HG03135 (cell line): ENCODE results near the gene RHBDD1.
A peak's percentile ranks its signal among the peaks of the same experiment; 100 is the strongest.
"Not testable (repeated sequence)": the region's sequence is repeated elsewhere in the genome, so short reads cannot be mapped to it uniquely, and the experiment has no call there.

Experiments
- ATAC-seq: cut with Tn5 transposase; IDR thresholded peaks from one replicate; pipeline ENCODE4 v1.9.1; 2021; ENCODE audit warnings: mild to moderate bottlenecking, moderate library complexity; ENCODE audit not compliant: unreplicated experiment

The RHBDD1 gene

DNA sequence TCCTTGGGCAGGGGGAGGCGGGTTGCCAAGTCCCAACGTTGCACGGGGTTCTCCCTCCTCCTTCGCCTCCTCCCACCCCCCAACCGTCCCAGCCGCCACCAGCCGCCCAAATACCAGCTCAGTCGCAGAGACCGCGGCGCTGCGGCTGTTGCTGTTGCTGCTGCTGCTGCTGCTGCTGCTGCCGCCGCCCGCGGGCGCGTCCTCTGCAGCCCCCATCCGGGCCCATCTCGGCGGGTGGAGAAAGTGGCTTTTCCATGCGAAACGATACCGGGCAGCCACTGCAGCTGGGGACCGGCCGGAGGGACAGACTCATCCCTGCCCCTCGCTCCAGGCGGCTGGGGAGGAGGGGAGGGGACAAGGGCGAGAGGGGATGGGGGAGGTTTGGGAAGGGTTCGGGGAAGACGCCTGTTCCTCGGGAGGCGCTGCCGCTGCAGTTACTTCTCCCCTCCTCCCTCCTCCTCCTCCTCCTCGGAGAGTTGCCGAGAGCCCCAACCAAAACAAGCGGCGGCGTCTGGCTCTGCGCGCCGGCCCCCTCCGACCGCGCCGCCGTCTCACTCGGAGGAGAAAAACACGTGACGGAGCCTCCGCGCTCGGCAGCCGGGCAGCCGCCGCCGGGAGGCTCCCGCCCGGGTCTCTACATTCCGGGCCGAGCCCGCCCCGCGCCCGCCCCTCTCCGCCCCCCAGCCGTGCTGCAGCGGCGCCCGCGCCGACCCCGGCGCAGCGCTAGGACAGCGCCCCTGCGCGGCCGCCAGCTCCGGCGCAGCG is 36.5 kb upstream of the RHBDD1 start, which contains the start of gene IRS1:
IRS1 (minus strand) TSS at position 610 of the 765 bp plus-strand sequence. CDS start 1,082 bp downstream, outside the sequence.
- peak; percentile 36 for ATAC-seq

DNA sequence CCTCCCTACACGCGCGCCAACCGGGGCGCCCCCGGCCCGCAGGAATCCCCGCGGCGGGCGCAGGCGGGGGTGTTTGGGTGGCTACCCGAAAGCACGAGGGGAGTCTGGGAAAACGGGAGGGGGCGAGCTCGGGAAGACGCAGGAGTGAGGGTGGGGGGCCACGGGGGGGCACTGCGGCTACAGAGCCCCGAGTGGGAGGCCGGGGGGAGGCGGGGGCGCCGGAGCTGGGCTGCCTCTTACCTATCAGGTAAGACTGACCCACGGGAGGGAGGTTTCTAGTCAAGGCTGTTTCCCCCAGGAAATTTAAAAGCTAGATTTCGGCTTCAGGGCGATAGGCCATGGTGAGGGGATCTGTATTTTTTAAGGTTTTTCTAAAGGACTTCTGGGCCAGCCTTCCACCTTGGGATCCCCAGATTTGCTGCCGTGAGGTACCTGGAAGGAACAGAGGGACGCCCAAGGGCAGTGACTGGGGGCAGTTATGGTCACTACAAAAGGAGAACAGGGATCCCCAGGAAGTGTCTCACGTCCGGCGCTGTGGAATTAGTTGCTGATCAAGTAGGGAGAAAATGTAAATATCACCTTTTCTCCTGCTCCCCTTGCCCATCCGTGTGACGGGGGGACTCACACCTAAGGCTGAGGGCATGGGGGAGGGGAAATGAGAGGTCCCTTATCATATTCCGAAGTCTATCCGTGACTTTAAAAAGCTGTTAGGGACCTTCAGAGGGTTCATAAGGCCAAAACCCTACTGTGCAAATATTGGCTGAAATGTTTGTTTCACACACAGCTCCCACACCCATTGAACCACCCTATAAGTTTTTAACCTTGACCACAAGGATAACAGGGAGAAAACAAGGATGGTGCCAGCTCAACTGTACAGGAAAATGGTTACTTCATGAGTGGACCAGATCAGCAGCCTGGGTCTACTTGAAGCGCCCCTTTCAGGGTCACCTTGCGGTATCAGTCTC is 35.6 kb upstream of the RHBDD1 start:
- no peak for ATAC-seq

DNA sequence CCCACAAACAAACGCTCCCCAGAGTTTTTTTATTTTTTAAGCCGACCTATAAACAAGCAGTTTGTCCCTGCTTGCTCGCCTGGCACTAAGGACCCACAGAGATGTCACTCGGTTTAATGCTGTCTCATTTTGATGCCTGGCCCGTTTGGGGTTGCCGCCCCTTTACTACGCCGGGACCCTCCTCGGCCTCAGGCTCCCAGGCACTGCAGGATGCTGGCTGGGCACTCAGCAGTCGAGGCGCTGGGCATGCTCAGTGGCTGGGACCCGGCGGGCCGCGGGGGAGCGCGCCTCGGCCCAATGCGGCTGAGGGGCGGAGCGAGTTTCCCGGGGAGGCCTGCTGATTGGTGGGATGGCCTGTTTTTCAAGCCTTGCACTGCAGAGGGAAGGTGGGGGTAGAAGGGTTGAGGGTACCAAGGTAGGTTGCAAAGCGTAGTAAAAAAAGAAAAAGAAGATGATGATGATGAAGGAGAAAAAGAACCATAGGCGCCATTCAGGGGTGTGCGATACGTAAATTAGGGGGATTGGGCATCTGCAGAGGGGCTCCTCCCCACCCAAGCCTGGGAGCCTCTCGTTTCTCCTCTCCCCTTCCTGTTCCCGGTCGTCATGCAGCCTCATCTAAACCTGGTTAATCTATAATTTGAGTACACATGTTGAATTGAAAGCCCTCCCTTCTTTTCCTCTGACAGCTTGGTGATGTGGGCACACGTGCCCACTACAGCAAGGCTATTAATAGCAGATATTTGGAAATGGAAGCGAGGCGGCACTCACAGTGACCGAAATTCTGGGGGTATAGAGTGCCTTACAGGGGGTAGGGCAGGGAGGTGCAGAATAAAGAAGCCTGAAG is 34.7 kb upstream of the RHBDD1 start:
- ATAC-seq: peak; percentile 79

DNA sequence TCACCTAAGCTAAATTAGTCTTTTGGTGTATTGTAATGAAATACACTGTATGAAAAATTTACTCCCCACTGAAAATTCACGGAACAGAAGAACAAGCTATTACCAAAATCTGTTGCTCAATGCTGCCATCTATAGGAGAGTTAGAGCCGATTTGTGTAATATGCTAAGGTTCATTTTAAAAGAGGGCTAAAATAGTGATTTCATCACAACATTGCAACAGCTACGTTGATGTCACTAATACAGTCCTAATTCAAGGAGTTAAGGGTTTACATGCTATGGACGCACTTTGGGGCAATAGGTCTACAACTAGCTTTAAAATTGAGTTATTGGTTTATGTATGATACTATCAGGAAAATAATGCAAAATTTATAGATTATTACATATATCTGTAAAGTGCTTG is 33.3 kb upstream of the RHBDD1 start:
- no peak for ATAC-seq

DNA sequence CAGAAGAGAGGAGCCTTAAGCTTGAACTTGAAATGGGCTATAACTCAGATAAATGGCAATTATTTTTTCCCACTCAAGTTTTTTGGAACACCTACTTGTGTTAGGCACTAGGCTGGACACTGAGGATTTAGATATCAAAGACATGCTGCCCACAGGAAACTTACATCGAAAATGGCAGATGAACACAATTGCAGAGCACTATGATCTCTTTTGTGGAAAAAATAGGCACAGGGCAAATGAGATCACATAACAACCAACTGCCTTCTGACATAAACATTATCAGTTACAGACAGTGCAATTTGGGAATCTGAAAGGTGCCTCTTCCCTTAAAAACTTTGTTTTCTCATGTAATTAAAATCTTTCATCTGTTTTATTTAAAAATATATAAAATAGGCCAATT is 32.4 kb upstream of the RHBDD1 start:
- no peak for ATAC-seq

DNA sequence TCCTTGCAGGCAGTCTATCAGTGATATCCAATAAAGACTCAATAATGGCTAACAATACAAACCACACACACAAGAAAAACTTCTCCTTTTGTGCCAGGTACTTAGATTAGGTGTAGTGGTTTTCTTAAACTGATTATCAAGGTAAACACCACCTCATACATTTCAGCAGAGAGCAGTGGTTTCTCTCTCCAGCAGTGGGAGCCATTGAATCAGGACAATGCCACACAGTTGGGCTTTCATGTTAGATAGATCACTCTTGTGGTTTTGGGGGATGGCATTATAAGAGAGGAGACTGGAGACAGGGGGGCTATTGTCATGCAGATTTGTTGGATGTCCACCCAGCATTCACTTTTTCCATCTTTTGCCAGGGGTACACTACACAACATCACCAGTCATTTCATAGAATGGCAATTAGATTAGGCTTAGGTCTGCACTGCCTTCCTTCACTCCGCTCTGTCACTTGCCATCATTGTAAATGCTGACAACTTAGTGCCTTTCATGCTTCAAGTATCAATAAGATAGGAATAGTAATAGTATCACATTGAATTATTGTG is 22.6 kb upstream of the RHBDD1 start:
- ATAC-seq: no peak

DNA sequence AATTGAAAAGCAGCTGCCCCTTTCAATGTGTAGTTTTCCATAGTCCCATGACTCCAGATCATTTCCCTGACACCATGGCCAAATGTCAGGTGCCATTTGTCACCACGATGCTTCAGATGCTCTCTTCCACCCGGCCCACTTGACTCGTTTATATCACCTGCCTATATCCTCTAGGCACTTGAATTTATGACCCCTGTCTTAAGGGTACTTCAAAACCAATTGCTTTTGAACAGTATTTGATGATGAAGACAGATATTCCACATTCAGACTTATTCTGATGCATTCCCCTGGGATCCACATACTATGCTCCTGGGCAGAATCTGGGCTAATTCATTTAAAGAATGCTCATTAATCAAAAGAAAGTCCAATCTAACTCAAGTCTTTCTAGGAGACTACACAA is 16.9 kb upstream of the RHBDD1 start:
- ATAC-seq: no peak

DNA sequence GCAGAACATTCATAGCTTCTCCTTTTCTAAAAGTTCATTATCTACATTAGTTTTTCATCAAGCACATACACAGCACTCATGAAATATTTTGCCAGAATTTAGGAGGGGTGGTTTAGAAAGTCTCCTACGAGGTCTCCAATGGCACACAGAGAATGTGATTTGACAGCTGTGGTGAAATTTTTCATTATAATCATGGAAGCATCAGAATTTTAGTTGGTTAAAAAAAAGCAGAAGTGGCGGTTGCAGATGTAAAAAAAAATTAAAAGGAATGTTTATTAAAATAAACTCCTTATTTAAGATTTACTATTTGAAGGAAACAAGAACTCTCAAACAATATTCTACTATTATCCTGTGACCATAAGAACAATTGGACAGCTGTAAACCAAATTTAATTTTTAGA is 10.8 kb upstream of the RHBDD1 start:
- no peak for ATAC-seq

DNA sequence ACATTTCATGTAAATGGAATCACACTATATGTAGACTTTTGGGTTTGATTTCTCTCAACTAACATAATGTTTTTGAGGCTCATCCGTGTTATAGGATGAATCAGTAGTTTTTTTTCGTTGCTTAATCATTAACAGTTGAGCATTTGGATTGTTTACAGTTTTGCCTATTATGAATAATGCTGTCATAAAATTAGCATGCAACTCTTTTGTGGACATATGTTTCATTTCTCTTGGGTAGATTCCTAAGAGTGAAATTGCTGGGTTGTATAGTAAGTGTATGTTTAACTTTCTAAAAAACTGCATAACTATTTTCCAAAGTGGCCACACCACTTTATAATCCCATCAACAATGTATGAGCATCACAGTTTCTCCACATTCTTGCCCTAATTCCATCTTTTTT is 7.7 kb upstream of the RHBDD1 start:
- no peak for ATAC-seq

DNA sequence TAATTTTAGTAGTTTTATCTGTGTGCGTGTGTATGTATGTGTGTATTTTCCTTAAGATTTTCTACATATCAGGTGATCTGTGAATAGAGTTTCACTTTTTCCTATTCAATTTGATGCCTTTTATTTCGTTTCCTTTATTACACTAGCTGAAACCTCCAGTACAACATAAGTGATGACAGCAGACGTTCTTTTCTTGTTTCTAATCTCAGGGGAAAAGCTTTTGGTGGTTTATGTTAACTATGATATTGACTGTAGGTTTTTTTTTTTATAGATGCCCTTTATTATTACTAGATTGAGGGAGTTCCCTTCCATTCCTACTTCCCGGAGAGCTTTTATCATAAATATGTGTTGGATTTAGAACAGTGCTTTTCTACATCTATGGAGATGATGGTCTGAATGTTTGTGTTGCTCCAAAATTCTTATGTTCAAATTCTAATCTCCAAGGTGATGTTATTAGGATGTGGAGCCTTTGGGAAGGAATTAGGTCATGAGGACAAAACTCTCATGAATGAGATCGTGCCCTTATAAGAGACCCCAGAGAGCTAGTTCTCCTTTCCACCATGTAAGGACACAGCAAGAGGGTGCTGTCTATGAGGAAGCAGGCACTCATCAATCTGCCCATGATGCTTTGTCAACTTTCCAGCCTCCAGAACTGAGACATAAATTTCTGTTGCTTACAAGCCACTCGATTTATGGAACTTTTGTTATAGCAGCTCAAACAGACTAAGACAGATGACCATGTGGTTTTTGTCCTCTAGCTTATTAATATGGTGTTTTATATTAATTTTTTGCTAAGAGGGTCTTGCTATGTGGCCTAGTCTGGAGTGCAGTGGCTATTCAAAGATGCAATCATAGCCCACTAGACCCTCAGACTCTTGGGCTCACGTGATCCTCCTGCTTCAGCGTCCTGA is 5.9 kb upstream of the RHBDD1 start:
- ATAC-seq: no peak

DNA sequence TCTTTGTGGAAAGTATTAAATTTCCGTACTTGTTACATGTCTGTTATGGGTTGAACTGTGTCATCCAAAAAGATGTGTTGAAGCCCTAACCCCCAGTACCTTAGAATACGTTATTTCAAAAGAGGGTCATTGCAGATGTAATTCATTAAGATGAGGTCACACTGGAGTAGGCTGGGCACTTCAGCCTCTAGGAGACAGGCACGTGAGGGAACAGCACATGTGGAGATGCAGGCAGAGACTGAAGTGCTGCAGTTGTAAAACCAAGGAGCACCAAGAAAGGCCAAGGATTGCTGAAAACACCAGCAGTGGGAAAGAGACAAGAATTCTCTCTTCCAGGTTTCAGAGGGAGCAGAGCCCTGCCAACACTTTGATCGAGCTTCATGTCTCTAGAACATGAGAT is 4.6 kb upstream of the RHBDD1 start:
- ATAC-seq: no peak

DNA sequence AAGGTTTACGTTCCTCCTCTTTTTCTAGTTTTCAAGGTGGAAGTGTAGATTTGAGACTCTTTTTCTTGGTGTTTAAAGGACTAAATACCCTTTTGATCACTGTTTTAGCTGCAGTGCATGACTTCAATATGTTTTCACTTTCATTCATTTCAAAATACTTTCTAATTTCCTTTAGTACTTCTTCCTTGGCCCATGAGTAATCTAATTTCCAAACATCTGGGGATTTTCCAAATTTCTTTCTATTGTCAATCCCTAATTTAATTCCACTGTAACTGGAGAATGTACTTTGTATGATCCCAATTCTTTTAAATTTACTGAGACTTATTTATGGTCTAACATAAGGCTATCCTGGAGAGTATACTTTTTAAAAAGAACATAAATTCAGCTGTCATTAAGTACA is 3.8 kb upstream of the RHBDD1 start:
- no peak for ATAC-seq

DNA sequence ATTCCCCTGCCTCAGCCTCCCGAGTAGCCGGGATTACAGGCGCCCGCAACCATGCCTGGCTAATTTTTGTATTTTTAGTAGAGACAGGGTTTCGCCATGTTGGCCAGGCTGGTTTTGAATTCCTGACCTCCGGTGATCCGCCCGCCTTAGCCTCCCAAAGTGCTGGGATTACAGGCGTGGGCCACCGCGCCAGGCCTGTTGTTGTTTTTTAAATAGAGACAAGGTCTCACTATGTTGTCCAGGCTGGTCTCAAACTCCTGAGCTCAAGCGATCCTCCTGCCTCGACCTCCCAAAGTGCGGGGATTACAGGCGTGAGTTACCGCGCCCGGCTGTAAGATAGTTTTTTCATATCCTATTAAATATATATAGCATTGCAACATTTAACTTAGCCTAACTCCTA is 974 bp upstream of the RHBDD1 start:
- not testable (repeated sequence) for ATAC-seq

DNA sequence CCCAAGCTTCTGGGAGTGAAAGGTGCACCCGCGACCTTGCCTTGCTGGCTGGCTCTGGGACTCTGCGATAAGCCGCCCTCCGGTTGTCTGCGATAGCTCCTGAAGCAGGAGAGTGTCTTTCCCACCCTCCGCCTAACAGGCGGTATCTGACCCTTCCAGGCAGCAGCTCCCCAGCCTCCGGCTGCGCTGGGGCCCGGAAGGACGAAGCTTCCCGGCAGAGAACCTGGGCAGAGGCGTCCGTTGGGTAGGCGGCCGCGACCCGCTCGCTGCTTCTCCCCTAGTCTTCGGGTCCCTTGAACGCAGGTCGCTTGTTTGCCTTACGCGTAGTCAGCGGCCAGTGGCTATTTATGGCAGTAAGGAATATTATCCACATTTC is 446 bp upstream of the RHBDD1 start:
- ATAC-seq: peak; percentile 19

DNA sequence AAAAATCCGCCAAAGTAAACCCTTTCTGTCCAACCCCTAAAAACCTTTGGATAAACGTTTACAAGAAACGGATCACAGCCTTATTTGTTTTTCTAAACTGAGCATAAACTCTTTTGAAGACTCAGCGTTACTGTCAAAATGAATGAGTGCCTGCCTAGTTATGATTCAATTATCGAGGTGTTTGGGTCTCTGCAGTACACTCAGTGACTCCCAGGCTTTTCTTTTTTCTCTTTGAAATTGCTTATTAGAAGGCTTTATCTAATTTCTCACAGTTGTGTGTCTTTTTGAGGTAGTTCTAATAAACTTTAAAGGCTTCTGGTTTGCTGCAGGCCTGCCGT is 663 bp downstream of the RHBDD1 start:
- peak; percentile 9 for ATAC-seq

DNA sequence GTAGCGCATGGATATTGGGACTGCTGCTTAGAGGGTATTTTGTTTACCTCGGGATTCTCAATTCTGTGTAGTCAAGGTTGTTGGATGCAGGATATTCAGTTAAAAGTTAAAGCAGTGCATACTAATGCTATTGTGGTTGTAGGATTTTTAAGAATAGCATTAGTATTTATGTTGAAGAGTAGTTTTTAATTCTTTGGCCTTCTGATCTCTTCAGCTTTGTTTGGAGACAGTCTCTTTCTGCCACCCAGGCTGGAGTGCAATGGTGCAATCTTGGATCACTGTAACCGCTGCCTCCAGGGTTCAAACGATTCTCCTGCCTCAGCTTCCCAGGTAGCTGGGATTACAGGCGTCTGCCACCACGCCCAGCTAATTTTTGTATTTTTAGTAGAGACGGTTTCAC is 1.5 kb downstream of the RHBDD1 start:
- ATAC-seq: no peak

DNA sequence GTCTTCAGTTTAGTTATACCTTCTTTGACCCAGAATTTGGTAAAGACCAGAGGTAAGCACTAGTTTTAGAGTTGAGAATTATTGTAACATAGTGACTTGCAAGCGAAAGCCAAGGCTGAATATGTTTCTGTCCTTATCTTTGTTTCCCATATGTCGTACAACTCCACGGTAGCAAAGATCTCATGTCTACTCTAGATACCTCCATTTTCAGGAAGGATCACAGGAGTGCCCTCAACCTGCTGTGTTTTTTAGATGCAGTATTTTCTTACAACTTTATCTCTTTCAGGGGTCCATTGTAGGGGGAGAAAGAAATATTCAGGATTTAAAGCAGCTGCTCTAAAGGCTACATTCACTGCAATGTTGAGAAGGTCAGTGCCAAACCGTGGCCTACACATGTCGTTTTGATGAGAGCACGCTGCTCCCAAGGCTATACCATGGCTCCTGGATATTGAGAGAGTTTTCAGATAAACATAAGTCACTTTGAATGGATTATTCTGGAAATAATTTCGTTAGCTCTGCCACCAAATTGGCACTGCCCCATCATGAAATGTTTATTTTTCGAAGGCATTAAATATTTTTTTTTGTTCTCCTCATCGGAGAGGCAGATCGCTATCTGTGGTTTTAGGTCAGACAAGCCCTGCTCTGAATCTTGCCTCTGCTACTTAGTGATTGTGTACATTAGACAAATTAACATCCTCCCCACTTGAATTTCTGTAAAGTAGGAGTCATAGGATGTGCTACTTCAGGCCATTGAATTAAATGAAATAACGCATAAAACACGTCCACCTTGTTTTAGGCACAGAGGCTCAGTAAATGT is 2.1 kb downstream of the RHBDD1 start:
- ATAC-seq: no peak

DNA sequence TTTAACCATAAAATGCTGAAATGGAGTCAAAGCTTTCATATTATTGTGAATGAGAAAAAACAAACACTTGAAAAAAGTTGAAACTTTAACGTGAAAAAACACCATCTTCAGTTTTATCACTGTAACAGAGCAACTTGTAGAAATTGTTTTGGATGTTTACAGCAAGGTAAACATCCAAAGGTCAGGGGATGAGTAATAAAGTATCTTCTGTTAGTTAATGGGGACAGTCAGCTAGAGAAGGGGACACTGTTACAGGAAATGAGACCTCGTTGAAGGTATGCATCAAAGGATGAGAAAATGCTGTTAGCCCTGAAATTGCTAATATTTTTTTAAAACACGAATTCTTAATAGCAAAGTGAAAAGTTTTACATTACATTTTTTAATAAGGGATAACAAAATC is 2.9 kb downstream of the RHBDD1 start:
- ATAC-seq: no peak

DNA sequence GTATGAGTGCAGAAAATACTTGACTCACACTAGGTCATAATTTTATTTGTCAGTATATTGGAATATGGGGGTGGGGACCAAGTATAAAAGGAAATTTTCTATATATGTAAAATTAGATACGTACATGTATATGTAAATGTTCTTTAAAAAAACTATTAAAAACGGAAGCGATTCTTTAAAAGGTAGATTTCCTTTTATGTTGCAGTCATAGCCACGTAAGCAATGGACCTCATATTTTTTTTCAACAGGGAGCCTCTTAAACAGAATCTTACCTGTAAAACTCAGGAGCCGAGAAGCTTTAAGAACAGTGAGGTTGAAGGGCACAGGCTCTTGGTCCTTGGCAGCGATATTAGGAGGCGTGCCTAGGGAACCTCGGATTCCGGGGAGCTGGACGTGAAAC is 3.3 kb downstream of the RHBDD1 start:
- ATAC-seq: no peak
